GM08714 (cell line): ENCODE measurements around the gene RRP1.

Source experiments
- H3K4me3 ChIP-seq: fragments of 200-500 bp; sonication (Bioruptor generic); 2 replicates; pipeline ENCODE4 v1.5.1; 2014; ENCODE audit warnings: mild to moderate bottlenecking, low read length, inconsistent platforms
- ZNF274 ChIP-seq: IDR thresholded peaks from 2 replicates; pipeline ENCODE4 v1.6.1; 2012; ENCODE audit warnings: mild to moderate bottlenecking, low read depth, low read length

RRP1 gene

DNA sequence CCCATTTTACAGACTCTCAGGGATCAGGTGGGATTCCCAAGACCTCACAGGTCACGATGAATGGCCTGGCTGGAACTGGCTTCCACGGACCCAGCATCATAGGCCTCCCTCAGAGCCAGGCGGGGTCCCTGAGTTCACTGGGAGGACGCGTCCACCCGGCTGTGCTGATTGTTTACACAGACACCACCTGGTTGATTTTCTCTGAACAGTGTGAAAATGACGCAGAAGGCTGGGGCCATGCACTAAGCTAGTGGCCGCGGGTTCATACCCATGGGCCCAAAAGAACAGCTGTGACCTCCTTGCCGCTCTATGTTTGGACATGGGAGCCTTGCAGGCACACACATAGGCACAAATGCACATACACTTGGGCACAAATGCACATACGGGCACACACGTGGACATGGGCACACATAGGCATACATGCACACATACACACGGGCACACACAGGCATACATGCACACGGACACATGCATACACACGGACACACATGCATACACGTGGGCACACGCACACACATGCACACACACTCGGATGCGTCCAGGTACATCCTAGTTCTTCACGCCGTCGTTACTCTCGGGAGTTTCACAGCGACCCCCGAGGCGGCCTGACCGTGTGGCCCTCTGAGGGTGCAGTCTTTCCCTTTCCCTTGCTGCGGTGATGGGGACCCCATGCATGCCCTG lies 36.5 kb upstream of the RRP1 start:
- TF ChIP-seq ZNF274 = no peak

DNA sequence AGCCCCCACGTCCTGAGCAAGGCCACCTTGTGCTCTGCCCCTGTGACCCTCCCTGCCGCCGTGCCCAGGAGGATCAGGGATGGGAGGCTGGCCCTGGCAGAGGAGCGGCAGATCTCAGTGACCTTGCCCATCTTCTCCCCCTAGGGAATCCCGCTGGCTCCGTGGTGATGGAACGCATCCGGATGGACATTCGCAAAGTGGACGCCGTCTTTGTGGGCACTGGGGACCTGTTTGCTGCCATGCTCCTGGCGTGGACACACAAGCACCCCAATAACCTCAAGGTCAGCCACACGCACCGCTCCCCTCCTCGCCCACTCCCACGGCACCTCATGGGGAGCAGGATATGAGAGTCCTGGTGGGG lies 36.0 kb upstream of the RRP1 start:
- H3K4me3 ChIP-seq = no peak overlapping the region
- TF ChIP-seq ZNF274 = no peak

More for the DNA sequence above, 36.5 kb upstream of the RRP1 start:
- no peak overlapping the region for H3K4me3 ChIP-seq

DNA sequence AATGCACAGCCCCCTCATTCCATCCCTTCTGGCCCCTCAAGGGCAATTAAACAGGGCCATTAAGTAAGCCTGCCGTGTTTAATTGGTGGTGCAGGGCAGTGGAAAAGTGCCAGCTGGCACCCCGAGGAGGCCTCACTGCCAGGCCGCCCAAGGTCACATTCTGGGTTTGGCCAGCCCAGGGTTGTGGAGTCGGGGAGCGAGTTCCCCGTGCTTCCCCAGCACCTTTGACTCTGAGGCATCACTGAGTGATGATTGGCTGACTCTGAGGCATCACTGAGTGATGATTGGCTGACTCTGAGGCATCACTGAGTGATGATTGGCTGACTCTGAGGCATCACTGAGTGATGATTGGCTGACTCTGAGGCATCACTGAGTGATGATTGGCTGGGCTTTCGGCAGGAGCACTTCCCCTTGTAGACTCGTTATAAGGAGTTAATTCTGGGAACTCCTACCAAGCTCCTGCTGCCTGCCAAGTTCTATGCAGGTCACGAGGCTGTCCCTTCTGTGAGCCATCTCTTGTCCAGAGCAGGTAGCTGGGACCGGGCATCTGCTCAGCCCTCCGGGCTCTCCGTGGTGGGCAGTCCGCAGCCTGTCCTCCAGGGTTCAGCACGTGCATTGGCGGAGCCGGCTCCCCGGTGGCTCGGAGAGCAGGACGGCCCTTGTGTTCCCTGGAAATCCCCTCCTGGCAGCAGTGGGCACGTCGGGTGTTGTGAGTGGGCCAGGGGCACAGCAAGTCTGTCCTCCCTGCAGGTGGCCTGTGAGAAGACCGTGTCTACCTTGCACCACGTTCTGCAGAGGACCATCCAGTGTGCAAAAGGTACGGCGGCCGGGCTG lies 34.2 kb upstream of the RRP1 start:
- TF ChIP-seq ZNF274 = no peak
- no peak overlapping the region for H3K4me3 ChIP-seq

DNA sequence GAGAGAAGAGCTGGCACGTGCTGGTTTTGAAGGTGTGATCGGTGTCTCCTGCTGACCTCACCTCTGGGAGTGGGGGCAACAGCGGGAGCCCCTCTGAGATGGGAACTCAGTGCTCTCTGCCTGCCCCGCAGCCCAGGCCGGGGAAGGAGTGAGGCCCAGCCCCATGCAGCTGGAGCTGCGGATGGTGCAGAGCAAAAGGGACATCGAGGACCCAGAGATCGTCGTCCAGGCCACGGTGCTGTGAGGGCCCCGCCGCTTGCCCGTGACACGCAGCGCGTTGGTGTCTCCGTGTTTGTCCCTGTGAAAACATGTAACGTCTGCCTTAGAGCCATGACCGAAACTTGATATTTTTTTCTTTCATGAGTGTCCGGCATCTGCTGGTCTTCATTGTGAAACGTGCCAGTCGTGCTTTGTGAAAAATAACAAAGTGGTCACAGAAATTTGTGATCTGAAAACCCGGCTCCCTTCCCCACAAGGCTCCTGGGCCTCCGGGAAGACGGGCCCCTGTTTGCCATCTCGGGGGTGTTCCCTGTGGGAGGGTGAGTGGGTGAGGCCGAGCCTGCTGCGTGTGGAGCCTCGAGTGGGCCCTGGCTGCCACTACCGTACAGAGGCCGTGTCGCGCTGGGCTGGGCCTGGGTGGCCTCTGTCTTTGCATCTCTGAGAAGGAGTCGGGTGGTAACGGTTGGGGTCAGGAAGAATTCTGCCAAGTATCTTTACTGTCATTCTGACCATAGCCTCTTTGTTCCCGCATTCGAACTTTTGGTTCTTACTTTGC lies 33.4 kb upstream of the RRP1 start:
- TF ChIP-seq ZNF274 = no peak
- H3K4me3 ChIP-seq = no peak overlapping the region

DNA sequence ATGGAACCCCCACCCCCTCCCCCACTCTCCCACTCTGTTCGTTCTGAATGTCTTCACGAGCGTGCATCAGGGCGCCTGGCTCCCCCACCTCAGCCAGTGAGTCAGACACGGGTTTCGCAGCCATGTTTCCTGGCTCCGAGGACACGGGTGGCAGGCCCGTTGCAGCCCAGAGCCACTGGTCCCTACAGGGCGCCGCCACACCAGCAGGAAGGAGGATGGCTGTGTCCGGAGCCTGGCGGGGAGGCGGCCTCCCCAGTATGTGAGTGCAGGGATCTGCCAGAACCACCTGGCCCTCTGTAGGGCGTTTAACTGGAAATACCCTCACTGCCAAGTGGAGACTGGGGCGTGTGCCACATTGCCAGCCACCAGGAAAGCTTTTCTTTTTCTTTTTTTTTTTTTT lies 31.8 kb upstream of the RRP1 start:
- no peak overlapping the region for H3K4me3 ChIP-seq
- TF ChIP-seq ZNF274 = no peak

DNA sequence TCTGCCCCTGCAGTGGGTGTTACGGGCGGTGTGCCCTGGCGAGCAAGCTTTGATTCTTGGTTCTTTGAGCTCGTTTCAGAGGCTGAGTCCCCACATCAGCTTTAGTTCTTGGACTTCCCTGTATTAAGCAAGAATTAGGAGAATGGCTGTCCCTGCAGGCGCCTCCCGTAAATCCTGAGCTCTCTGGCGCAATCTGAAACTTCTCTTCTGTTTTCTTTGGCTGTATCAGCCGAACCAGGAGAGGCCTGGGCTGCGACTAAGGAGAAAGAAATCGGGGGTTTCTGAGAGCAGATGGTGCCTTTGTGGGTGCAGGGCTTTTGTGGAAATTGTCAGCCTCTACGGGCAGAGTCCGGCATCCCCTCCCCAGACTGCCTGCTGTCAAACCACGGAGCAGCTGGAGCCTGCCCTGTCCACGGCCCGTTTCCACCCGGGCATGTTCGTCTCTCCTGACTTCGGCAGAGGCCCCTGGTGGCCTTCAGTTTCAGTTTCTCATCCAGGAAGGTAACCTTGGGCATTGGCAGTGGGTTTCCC lies 31.2 kb upstream of the RRP1 start:
- no peak overlapping the region for H3K4me3 ChIP-seq
- TF ChIP-seq ZNF274 = no peak

DNA sequence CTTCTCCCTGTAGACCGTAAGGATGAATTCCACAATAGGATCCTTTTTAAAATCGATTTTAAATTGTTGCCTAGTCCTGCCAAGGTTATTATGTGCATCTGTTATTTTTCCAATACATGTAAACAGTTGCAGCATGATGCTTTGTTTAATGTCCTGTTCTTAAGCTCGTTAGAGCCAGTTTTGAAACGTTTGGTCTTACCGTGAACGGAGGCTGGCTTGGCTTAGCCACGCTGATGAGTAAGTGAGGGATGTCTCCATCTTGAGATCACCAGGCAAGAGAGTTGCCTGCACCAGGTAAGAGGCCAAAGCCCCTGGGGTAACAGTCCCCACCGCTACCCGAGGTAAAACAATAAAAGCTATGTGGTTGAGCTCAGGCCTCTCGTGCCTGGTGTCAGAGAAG lies 30.6 kb upstream of the RRP1 start:
- no peak overlapping the region for H3K4me3 ChIP-seq
- TF ChIP-seq ZNF274 = no peak

DNA sequence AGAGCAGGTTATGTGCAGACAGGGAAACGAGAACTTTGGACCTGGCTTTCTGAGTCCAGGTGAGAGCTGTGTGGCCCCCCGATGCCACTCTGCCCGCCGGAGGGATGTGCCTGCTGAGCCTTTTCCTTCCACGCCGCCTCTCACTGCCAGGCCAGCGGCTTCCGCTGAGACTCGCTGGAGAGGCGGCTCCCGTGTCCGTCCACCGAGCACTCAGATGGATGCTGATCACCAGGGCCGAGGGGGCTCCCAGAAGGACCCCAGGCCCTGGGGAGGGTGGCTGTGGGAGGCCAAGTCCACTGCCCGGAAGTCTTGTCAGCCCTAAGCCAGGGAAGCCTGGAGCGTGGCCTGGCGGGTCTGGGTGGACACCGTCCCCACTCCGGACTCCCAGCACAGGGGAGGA lies 29.7 kb upstream of the RRP1 start:
- no peak for TF ChIP-seq ZNF274
- H3K4me3 ChIP-seq = no peak overlapping the region

DNA sequence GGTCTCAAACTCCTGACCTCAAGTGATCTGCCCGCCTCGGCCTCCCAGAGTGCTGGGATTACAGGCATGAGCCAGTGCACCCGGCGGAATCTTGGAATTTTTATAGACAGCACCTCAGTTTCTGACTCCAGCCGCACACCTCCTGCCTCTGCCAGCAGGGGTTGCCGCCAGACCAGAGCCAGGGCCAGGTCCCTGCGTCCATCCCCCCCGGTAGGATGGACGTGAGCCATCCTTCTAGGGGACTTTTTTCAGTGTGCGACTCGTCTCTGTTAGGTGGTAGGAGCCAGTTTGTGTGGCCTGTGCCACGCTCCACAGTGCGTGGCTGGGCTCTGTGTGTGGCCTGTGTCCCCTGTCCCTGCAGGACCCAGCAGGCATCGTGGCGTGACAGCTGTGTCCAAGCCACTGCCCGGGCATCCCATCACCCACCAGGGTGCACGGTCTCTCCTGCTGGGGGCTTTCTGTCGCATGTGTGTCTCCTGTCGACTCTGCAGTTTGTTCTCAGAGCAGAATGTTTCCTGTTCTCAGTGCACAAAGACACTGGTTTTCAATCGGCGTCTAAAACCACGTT lies 28.9 kb upstream of the RRP1 start:
- H3K4me3 ChIP-seq = no peak overlapping the region
- no peak for TF ChIP-seq ZNF274

DNA sequence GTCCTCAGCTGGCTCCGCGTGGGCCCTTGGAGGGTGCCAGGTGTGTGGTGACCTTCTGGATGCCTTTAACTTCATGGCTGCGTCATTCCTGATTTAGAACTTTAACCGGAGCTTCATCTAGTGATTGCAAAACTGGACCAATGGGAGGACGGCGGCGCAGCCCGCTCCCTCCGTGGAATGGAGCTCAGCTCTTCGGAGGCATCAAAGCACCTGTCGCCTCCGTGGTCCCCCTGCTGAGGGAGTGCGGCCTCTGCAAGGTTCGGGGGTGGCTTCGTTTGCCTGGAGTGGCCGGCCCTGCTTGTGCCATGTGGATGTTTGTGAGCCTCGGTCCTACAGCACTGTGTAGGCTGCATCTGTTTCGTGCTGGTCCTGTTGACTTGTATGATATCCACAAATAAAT lies 27.5 kb upstream of the RRP1 start:
- no peak overlapping the region for H3K4me3 ChIP-seq
- TF ChIP-seq ZNF274 = no peak

DNA sequence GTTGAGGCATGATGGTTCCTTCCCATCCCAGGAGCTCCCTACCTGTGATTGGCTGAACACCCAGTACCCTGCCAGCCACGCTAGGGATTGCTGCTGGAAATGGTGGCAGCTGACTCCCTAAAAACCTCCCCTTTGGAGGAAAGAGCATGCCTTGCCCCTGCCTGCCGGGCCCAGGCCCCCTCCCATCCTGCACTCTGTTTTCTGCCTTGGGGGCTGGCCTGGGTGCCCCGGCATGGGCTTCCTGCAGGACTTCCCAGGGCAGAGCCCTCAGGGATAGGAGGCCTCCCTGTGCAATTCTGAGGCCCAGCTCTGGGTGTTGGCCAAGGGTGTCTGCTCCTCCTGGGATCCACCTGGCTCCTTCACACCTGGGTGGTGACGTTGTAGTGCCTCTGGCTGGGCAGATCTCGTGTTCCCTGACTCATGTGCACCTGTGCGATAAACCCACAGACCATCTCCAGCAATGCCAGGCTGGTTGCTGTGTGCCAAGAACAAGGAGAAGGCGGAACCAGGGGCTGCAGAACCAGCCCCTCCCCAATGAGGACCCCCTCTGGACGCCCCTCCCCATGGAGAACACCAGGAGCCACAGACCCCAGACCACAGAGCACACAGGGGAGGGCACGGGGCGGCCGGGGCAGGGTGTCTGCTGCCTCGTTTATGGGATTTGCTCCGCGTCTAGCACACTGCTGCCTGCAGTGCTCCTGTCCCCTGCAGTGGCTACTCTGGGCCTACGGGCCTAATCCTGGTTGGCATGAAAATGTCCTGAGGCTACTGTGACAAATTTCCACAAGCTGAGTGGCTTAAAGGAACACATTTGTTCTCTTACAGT lies 26.9 kb upstream of the RRP1 start:
- H3K4me3 ChIP-seq = no peak overlapping the region
- TF ChIP-seq ZNF274 = no peak

DNA sequence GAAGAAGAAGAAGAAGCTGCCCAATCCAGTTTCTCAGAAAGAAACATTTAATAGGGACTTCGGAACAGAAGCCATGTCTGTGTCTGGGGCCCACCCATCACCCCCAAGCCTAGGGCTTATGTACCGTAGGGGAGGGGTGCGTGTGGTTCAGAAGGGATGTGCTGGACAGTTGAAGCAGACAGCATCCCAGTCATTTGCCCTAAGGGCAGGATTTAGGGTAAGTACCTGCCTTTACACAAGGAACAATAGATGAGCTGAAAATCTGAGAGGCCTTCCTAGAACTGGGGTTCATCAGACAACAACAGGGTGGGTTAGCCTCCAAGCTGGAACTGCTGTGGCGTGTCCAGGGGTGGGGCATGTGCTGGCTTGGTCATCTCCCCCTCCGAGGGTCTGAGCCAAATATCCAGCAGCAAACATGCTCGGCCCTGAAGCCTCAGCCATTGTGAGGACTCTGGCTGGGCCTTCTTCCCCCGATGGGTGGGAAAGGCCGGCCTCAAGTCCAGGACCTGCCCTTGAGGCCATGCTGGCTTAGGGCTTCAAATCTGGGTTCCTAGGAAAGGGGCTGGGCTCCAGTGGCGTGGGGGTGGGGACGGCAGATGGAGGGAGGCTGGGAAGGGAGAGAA lies 25.4 kb upstream of the RRP1 start:
- TF ChIP-seq ZNF274 = no peak
- H3K4me3 ChIP-seq = no peak overlapping the region
